Spleen (tissue), 11 donors: Measurements from ENCODE around the gene P2RX4. TPM values are rescaled to one million over a fixed set of nuclear protein-coding genes. Genes with fewer than 3 reads are reported as not detected.

Experiments used
- DNase-seq: peaks from one replicate; pipeline ENCODE4 v3.0.0-alpha.2; 2020
- H3K27ac ChIP-seq, 8 donors: fragments of 200-600 bp; sonication (generic) in 7 of 8; 1 replicate in 4 of 8; 2 replicates in 4 of 8; pipeline versions ENCODE4 v1.5.0 to v1.8.0; 2016 to 2021; ENCODE audit warnings: inconsistent platforms in 4 of 8, mild to moderate bottlenecking in 4 of 8, moderate library complexity in 1 of 8
- H3K27me3 ChIP-seq, 7 donors: fragments of 200-600 bp; sonication (generic) in 6 of 7; replicated peaks in 1 of 7; 1 replicate in 4 of 7; 2 replicates in 3 of 7; pipeline versions ENCODE4 v1.5.0 to v1.8.0; 2016 to 2021; ENCODE audit warnings: inconsistent platforms in 3 of 7, mild to moderate bottlenecking in 1 of 7
- H3K36me3 ChIP-seq, 6 donors: fragments of 200-600 bp; sonication (generic) in 5 of 6; 1 replicate in 4 of 6; 2 replicates in 2 of 6; pipeline versions ENCODE4 v1.5.0 to v1.8.0; 2016 to 2021; ENCODE audit warnings: inconsistent platforms in 2 of 6
- H3K4me1 ChIP-seq, 6 donors: fragments of 200-600 bp; sonication (generic) in 5 of 6; 1 replicate in 3 of 6; 2 replicates in 3 of 6; pipeline versions ENCODE4 v1.5.0 to v1.8.0; 2016 to 2021; ENCODE audit warnings: inconsistent platforms in 3 of 6
- H3K4me3 ChIP-seq, 8 donors: fragments of 200-600 bp; sonication (generic) in 7 of 8; 1 replicate in 4 of 8; 2 replicates in 4 of 8; pipeline versions ENCODE4 v1.5.0 to v1.8.0; 2016 to 2021; ENCODE audit warnings: inconsistent platforms in 4 of 8, mild to moderate bottlenecking in 4 of 8, moderate library complexity in 2 of 8
- H3K9me3 ChIP-seq, 8 donors: fragments of 200-600 bp; sonication (generic) in 7 of 8; 1 replicate in 4 of 8; 2 replicates in 4 of 8; pipeline versions ENCODE4 v1.5.0 to v1.8.0; 2016 to 2021; ENCODE audit warnings: inconsistent platforms in 4 of 8
- POLR2A ChIP-seq, 3 donors: fragments of 450-650 bp; IDR thresholded peaks; one replicate each; pipeline ENCODE4 v1.5.1; 2017; ENCODE audit warnings: antibody characterized with exemption in 3 of 3, mild to moderate bottlenecking in 1 of 3
- POLR2AphosphoS5 ChIP-seq, 3 donors: sonication (generic); formaldehyde crosslinking; IDR thresholded peaks; one replicate each; pipeline ENCODE4 v1.5.1; 2017; ENCODE audit warnings: antibody characterized with exemption in 3 of 3
- WGBS, 5 donors: extraction: QIAGEN DNeasy Blood & Tissue Kit in 3 of 5; methylation state at CpG; one replicate each; pipeline versions ENCODE4 v1.1.5 to v1.1.7; 2013 to 2018; 5-methylcytosine and 5-hydroxymethylcytosine counted together
- intact Hi-C: fragments of 100-400 bp; cut with DNase I; formaldehyde crosslinking; loops from one replicate; pipeline ENCODE4 v1.15.0; 2023; ENCODE audit warnings: low total_unique reads
- polyA plus RNA-seq, 3 donors: library from polyadenylated mRNA; stranded (reverse); fragments of 200-250 nt; gene quantifications; one replicate each; pipeline ENCODE4 v1.2.1, GENCODE V29; 2013
- total RNA-seq, 7 donors: library from RNA; depleted of rRNA in 3 of 7; stranded (reverse); fragments of >200 nt in 3 of 7; fragmentation: NEBNext Ultra II Directional in 4 of 7; extraction: Animal tissue kit (Norgen Biotek cat#: 25700) in 4 of 7; gene quantifications; one replicate each; pipeline versions ENCODE4 v1.1.0 to v1.2.1, GENCODE V29; 2016 to 2021
- TF ChIP-seq, protein P1 (sequence below), 11 experiments: fragments of 200-600 bp in 7 of 11; fragments of 450-650 bp in 4 of 11; sonication (generic) in 4 of 11; IDR thresholded peaks in 8 of 11; conservative IDR thresholded peaks in 3 of 11; 1 replicate in 7 of 11; 2 replicates in 4 of 11; pipeline versions ENCODE4 v1.4.0 to v1.8.0; 2016 to 2021; ENCODE audit warnings: antibody characterized with exemption in 11 of 11, inconsistent platforms in 4 of 11, mild to moderate bottlenecking in 1 of 11
- donor health status: healthy with polysubstance abuse.
- donor health status: DM: no; HTN: no; CAD: no; lungs with moderate emphysema.
- donor health status: DM: no; HTN: no; CAD: no.
- donor health status: Bipolar disorder and iron deficiency.
- donor health status: healthy.
- donor health status: DM: no; HTN: no; CAD: no.
- donor health status: DM: yes; HTN: yes; CAD: no.

The P2RX4 gene
- total and polyA plus RNA-seq, 10 donors = 12.0 to 97.9 (median 34.8) TPM

DNA sequence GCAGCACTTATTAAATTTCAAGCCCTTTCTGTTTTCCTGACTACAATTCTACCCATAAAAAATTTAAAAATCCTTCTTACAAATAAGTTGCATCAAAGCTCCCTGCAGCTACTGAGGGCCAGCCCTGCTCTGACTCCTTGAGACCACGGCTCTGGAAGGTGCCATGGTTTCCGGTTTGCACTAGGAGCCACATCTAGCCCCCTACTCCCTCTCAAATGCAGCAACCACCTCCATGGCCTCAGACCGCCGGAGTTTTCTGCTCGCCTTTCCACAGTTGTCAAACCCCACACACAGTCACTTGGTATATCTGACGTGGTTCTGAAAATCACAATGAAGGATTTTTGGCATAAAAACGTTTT is 30.1 kb downstream of the P2RX4 start:
- Histone ChIP-seq H3K9me3 (no peaks in the 10 kb centered on the region), H3K27me3 (no peaks in the 10 kb centered on the region), H3K27ac (peak overlapping the region; percentile 70 to 83 (median 80)), H3K4me1 (peaks cover 16 to 48% (median 38%) of the 10 kb centered on the region in 6 donors), H3K36me3 (peaks cover 0 to 98% (median 44%) of the 10 kb centered on the region in 6 donors), H3K4me3 (peak overlapping the region in 3 of 8 donors; percentile 21 to 58 (median 28))
- no peak for DNase-seq
- intact Hi-C loops = no loop called here
- 64 to 75% (median 66%) methylated on average over 7 of the region's 7 CpGs for WGBS, 5 donors
- TF ChIP-seq POLR2AphosphoS5 (IDR thresholded peaks at IDR 0.05) (no peak), POLR2A (IDR thresholded peaks at IDR 0.05) (no peak)
- TF ChIP-seq, protein P1, sequence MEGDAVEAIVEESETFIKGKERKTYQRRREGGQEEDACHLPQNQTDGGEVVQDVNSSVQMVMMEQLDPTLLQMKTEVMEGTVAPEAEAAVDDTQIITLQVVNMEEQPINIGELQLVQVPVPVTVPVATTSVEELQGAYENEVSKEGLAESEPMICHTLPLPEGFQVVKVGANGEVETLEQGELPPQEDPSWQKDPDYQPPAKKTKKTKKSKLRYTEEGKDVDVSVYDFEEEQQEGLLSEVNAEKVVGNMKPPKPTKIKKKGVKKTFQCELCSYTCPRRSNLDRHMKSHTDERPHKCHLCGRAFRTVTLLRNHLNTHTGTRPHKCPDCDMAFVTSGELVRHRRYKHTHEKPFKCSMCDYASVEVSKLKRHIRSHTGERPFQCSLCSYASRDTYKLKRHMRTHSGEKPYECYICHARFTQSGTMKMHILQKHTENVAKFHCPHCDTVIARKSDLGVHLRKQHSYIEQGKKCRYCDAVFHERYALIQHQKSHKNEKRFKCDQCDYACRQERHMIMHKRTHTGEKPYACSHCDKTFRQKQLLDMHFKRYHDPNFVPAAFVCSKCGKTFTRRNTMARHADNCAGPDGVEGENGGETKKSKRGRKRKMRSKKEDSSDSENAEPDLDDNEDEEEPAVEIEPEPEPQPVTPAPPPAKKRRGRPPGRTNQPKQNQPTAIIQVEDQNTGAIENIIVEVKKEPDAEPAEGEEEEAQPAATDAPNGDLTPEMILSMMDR (IDR thresholded peaks at IDR 0.05 in 8 of 11, conservative IDR thresholded peaks at IDR 0.05 in 3 of 11) = no peak

DNA sequence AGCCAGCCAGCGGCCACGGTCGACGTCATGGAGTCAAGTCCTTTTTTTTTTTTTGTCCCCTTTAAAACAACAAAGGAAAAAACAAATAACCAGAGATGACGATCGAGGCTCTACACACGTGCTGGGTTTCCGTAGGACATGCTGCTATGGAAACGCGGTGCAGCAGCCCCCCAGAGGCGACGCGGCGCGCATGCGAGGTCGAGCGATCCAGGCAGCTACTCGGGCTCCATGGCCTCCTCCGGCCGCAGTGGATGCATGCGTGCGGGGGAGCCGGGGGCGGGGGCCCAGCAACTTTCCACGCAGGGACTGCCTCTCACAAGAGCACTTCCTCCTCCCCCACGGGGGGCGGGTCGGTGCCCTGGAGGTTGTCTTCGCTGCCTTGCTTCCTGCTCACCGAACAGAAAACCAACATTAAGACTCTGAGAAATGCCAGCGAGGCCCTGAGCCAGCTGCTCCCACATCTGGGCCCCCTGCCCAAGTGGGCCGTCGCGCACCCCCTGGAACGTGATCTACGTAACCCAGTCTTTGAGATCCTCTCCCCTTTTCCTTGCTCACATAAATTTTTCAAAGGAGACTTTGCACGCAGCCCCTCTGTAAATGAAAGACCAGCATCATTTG is 30.7 kb downstream of the P2RX4 start:
- TF ChIP-seq POLR2AphosphoS5 (IDR thresholded peaks at IDR 0.05) (peak; percentile 70 to 88 (median 80)), POLR2A (IDR thresholded peaks at IDR 0.05) (no peak)
- TF ChIP-seq, protein P1 (IDR thresholded peaks at IDR 0.05 in 8 of 11, conservative IDR thresholded peaks at IDR 0.05 in 3 of 11) = peak in 4 of 11 experiments; percentile 24 to 30 (median 30)
- intact Hi-C loops = no loop called here
- Histone ChIP-seq H3K4me3 (peak overlapping the region in 6 of 8 donors; percentile 13 to 58 (median 23)), H3K36me3 (peaks cover 0 to 98% (median 43%) of the 10 kb centered on the region in 6 donors), H3K9me3 (no peaks in the 10 kb centered on the region), H3K27ac (peak overlapping the region; percentile 70 to 83 (median 80)), H3K27me3 (no peaks in the 10 kb centered on the region), H3K4me1 (peaks cover 16 to 48% (median 38%) of the 10 kb centered on the region in 6 donors)
- 23 to 57% (median 29%) methylated on average over 30 to 38 of the region's 38 CpGs for WGBS, 5 donors
- peak; percentile 96 for DNase-seq

DNA sequence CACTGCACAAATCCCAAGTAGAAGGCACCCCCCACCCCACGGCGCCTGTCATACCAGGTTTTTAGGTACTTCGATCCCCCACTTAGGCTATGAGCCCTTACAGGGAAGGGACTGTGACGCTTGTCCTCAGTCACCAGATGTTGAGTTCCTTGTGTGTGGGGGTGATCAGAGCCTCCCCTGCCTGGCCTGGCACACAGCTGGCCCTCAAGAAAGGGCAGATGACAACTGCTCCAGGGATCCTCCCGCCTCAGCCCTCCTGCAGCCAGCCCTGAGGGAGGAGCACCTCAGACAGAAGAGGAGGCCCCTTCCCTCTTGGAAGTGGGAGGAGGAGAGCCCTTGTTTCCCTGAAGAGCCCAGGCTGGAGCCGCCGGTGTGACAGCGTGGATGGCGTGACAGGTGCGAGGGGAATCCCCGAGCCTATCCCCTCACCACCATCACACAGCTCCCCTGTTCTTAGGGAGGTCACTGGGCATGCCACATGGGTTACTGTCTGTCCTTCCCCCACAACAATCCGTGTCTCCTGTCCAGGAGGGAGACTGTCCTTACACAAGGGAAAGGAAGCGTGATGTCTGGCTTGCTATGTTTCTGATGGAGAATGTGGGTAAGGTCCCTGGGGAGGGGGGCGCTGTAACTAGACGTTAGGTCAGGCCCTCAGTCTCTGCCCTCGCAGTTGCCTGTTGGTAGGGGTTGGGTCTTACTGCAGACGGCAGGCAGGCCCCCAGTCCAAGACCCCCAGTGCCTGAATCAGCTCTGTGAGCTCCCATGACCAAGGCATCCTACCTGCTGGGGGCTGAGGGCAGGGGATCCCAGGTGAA is 31.4 kb downstream of the P2RX4 start:
- 73 to 89% (median 83%) methylated on average over 14 to 17 of the region's 17 CpGs for WGBS, 5 donors
- H3K27me3 ChIP-seq = no peaks in the 10 kb centered on the region
- intact Hi-C loops = no loop called here
- DNase-seq = no peak
- peak overlapping the region in 3 of 8 donors; percentile 21 to 58 (median 25) for H3K4me3 ChIP-seq
- peak overlapping the region; percentile 70 to 83 (median 80) for H3K27ac ChIP-seq
- TF ChIP-seq POLR2A (IDR thresholded peaks at IDR 0.05) (no peak), POLR2AphosphoS5 (IDR thresholded peaks at IDR 0.05) (peak in 1 of 3 donors; percentile 6)
- H3K36me3 ChIP-seq = peaks cover 0 to 98% (median 38%) of the 10 kb centered on the region in 6 donors
- H3K9me3 ChIP-seq = no peaks in the 10 kb centered on the region
- H3K4me1 ChIP-seq = peaks cover 16 to 48% (median 38%) of the 10 kb centered on the region in 6 donors

DNA sequence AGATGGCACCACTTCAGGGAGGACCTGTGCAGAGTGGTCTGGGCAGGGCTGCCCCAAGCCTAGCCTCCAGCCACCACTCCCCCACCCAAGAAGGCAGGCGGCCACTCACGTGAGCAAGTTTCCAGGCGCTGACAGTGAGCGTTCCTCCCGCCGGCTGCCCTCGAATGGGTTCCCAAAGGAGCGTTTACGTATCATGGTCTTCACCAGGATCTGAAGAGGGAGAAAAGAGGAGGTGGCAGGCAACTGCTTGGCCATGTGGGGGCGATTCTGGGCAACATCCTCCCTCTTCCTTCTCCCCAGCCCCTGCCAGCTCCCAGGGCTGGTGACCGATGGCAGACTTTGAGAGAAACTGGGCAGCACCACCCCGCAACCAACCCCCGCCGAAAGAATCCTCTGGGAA is 35.1 kb downstream of the P2RX4 start:
- Histone ChIP-seq H3K4me1 (peaks cover 7 to 24% (median 21%) of the 10 kb centered on the region in 6 donors), H3K4me3 (no peak overlapping the region), H3K27me3 (no peaks in the 10 kb centered on the region), H3K27ac (no peak overlapping the region), H3K36me3 (peaks cover 0 to 99% (median 56%) of the 10 kb centered on the region in 6 donors), H3K9me3 (no peaks in the 10 kb centered on the region)
- DNase-seq = no peak
- TF ChIP-seq, protein P1 (IDR thresholded peaks at IDR 0.05 in 8 of 11, conservative IDR thresholded peaks at IDR 0.05 in 3 of 11) = no peak
- TF ChIP-seq POLR2A (IDR thresholded peaks at IDR 0.05) (no peak), POLR2AphosphoS5 (IDR thresholded peaks at IDR 0.05) (peak in 1 of 3 donors; percentile 29)
- WGBS, 5 donors = 94 to 98% (median 96%) methylated on average over 14 of the region's 14 CpGs
- intact Hi-C loops = no loop called here
